HL-60/S4 (cell line): Measurements from ENCODE around the gene CLDN7.

Experiments
- in situ Hi-C: fragments of 300-500 bp; cut with MboI; formaldehyde crosslinking; loops from 2 replicates; pipeline ENCODE4 v1.14.3; 2022; ENCODE audit warnings: low sequenced_read_pairs

The CLDN7 gene, protein sequence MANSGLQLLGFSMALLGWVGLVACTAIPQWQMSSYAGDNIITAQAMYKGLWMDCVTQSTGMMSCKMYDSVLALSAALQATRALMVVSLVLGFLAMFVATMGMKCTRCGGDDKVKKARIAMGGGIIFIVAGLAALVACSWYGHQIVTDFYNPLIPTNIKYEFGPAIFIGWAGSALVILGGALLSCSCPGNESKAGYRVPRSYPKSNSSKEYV

DNA sequence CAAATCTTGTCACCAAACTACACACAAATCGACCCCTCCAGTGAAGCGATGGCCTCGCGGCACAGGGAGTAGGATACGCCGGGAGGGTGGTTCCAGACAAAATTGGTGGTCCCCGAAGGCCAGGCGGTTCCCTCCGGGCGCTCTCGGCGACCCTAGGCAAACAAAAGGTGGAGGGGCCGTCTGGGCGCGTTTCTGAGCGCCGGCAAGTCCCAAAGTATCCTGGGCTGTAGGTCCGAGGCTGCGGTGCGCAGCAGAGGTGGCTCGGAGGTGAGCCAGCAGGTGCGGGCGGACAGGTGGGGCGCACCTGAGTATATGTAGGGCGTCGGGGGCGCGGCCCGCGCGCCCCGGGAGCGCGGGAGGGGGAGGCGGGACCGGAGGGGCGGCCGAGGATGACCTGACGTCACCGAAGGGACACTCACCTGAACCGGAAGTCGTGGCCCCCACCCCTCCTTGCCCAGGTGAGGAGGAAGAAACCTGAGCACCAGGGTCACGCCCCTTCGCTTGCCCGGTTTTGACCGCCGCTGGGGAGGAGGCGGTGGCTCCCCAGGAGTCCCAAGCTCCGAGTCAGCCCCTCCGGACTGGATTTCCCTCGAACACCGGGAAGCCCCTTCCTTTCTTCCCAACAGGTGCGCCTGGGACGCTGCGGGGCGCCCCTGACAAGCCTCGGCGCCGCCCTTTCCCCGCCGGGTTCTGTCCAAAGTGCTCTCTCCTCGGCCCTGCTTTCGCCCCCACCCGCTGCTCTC lies at the start of gene CLDN7:
Gene CLDN7, minus strand, starts transcription at position 287 of the 743 bp plus-strand sequence. CDS start 435 bp downstream, outside the sequence.
- in situ Hi-C loops = no loop called here

DNA sequence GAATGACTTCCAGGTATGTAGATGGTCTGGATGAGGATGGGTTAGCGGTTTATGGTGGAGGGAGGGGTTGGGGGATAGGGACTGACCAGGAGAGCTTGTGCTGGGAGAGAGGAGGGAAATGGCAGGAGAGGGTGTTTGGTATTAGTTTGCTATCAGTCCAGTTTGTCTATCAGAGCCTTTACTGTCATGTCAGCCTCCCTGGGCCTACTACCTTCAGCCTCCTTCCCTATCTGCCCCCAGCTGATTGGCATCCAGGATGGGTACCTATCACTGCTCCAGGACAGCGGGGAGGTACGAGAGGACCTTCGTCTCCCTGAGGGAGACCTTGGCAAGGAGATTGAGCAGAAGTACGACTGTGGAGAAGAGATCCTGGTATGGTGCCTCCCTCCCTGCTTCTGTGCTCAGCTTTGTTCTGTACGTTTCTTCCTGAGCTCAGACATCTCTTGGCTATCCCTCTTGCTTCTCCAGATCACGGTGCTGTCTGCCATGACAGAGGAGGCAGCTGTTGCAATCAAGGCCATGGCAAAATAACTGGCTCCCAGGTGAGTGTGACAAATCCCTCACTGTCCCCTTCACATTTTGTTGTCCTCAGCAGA lies 48.9 kb upstream of the CLDN7 start:
- in situ Hi-C loops = no loop called here

DNA sequence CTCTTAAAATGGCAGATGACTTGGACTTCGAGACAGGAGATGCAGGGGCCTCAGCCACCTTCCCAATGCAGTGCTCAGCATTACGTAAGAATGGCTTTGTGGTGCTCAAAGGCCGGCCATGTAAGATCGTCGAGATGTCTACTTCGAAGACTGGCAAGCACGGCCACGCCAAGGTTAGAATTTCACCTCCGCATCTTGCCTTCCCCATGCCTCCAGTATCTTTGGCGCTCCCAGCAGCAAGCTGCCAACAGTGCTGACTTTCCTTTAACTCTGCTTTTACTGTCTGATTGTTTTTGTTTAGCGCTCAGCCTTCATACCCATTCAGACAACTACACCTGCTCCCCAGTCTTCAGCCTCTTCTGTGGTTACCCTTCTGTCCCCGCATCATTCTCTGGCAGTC lies 47.4 kb upstream of the CLDN7 start:
- in situ Hi-C loops = no loop called here

DNA sequence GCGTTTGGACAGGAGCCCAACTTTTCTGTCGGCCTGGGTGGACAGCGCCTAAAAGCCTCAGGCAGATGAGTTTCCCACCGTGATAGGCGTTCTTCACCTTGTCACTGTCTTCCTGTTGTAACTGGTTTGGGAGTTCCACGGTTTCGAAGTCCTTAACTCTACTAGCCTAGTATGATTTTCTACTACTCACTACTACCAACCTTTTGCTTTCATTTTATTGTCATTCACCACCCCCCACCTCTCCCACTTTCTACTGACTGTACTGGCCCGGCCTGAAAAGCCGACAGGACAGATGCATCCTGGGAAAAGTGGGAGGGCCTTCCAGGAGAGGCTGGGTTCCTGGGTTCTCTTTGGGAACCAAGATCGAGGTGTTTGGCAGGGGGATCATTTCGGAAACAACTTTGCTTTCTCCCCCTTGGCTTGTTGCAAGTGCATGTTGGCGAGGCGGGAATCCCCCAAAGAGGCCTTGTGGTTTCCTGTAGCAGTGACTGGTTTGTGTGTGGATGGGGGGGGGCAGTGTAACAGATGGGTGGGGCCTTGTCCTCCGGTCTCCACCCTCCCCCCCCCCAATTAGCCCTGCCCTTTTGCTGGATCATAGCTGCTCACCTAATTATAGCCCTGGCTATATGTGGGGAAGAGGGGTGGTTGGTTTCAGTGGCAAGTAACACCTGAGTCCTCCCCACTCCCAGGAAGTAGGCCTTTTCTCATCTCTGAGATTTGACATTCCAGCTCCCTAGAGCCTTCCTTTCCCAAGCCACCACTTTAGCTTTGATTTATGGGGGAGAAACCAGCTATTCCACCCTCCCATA lies 46.6 kb upstream of the CLDN7 start:
- in situ Hi-C loops = no loop called here

DNA sequence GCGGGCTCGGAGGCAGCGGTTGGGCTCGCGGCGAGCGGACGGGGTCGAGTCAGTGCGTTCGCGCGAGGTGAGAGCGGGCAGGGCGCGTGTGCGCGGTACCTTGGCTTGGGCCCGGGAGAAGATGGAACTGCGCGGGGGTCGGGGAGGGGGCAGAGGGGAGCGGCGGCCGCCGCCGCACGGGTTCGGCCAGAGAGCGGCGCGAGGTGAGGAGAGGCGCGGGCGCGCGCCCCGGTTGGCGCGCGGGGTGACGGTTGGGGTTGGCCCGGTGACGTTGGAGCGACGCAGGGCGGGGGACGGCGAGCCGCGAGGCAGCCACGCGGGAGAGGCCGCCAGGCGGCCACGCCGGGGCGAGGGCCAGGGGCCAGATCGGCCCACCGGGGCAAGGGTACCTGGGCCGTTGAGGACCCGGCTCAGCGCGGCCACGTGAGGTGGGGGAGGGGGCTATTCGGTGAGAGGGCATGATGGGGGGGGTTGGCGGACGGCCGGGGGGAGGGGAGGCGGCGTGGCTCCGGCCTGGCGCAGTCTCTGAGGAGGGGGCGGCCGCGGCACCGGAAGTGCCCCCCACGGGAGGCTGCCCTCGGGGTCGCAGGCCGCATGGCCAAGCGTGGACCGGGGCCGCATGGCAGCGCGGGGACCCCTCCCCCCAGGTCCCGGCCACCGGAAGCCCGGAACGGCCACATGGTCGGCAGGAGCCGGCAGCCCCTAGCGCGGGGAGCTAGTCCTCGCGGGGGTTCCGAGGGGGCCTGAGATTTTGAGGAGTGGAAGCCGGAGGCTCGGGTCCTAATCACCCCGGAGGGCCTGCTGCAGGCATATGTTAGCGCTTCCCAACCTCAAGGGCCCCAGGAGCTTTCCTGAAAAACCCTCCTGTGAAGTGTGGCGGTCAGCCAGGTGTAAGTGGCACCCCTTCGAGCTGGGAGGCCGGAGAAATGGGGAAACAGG lies 45.7 kb upstream of the CLDN7 start:
- in situ Hi-C loops = no loop called here

DNA sequence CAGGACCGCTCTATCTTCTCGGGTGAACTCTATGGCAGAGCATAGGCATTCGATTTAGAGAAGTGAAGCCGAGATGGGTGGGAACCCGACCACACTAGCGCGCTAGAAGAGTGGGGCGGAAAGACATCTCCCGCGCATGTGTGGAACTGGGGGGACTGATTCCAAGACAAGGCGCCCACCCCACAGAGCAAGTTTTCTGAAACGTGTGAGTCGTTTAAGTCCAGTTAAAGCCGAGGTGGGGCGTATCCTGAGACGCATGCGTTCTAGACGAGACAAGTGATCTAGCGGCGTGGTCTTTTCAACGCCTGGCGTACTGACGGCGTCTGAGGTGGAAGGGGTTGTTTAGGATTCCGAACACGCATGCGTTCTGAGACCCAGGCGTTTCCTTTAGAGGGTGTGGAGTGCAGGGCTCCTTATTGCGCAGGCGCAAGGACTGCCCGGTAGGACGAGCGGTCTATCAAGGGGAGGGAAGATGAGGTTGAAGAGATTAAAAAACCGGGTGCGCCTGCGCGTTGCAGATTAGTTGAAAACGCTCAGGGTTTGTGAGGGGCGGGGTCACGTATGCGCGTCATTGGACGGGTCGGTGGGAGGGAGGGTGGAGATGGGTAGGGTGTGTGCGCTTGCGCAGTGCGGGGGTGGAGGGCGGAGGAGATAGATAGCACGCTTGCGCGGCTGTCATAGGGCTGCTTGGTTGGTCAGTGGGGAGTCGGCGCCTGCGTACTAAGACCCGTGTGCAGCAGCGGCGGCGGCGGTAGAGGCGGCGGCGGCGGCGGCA lies 44.8 kb upstream of the CLDN7 start, which contains the start of gene EIF5A:
Gene EIF5A, plus strand, starts transcription at position 718 of the 775 bp plus-strand sequence. CDS start 2,008 bp downstream, outside the sequence.
- in situ Hi-C loops = no loop called here

DNA sequence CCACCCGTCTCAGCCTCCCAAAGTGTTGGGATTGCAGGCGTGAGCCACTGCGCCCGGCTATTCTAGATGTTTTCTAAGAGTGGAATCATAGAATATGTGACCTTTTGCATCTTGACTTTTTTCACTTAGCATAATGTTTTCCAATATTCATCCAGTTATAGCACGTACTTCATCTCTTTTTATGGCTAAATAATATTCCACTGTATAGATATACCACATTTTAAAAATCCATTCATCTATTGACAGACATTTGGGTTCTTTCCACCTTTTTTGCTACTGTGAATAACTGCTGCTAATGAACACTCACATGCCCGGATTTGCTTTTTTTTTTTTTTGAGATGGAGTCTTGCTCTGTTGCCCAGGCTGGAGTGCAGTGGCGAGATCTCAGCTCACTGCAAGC lies 41.9 kb upstream of the CLDN7 start:
- in situ Hi-C loops = no loop called here

DNA sequence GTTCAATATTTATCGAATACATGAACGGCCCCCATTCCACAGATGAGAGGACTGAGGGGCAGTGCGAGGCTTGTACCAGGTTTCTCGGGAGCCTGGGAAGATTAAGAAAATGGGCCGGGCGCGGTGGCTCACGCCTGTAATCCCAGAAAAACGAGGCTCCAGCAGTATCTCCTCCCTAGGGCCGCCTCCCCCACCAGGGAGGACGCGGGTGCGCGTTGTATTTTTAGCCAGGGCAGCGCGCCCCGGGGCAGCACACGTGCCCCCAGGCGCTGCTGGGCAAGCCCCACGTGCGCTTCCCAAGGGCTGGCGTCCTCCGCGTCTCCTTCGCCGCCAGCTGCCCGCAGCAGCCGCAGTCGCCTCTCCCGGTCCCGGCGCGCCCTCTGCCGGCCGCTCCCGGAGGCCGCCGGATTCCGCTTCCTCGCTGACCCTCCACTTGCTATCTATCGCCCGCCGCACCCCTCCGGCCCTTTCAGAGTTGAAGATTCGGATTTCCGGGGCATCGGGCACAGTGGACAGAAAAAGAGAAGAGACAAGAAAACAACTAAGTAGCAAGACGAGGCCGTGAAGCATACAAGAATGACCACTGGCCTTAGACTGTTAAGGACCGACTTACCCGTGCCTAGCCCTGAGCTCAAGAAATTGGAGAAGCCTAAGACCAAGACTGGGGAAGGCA lies 34.0 kb upstream of the CLDN7 start:
- in situ Hi-C loops = loop anchor here (10.0 kb wide), 1 partner anchor 252 kb away; the partner anchor contains the start of gene SLC16A11

DNA sequence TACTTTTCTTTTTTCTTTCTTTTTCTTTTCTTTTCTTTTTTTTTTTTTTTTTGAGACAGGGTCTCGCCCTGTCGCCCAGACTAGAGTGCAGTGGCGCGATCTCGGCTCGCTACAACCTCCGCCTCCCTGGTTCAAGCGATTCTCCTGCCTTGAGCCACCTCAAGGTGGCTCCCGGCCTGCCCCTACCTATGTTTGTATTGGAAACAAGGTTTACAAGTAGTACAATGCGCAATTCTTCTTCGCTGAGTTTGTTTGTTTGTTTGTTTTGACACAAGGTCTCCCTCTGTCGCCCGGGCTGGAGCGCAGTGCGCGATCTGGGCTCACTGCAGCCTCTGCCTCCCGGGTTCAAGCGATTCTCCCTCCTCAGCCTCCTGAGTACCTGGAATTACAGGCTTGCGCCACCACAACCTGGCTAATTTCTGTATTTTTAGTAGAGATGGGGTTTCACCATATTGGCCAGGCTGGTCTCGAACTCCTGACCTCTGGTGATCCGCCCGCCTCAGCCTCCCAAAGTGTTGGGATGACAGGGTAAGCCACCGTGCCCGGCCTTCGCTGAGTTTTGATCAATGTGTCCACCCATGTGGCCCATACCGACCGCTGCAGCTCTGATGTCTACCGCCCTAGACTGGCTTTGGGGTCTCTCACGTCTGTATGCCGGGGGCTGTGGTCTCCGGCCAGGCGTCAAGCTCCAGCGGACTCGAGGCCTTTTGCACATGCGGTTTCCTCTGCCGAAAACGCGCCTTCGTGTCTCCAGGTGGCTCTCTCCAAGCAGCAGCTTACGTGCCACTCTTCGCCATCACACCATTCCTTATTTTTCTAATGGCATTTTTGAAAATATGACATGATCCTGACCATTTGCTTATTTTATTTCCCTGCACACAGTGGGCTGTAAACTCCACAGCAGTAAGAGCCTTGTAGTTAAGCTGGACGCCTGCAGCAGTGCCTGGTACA lies 33.2 kb upstream of the CLDN7 start:
- in situ Hi-C loops = loop anchor here (10.0 kb wide), 1 partner anchor 251 kb away; the partner anchor contains the start of gene SLC16A11

DNA sequence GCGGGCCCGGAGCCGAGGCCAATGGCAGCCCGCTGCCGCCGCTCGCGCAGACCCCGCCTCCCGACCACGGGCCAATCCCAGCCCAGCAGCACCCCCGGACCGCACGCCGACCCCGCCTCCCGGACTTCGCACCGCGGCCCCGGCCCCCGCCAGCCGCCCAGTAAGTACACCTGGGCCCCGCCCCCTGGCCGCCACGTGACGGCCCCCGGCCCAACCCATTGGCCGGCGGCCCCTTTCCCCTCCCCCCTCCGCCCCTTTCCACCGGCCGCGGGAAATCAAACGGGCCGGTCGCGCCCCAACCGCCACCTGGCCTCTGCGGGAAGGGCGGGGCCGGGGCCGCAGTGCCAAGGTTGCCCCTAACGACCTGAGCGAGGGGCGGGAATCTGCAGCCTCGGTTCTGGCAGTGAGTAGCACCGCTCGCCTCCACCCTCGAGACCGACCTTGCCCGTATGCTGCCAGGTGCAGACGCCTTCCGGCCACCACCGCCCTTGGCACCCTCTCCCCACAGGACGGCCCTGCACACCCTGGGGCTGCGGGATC lies 32.4 kb upstream of the CLDN7 start, which contains the start of gene YBX2:
Gene YBX2, minus strand, starts transcription at position 26 of the 540 bp plus-strand sequence. CDS start 139 bp downstream, outside the sequence.
- in situ Hi-C loops = loop anchor here (10.0 kb wide), 1 partner anchor 250 kb away; the partner anchor contains the start of gene SLC16A11

DNA sequence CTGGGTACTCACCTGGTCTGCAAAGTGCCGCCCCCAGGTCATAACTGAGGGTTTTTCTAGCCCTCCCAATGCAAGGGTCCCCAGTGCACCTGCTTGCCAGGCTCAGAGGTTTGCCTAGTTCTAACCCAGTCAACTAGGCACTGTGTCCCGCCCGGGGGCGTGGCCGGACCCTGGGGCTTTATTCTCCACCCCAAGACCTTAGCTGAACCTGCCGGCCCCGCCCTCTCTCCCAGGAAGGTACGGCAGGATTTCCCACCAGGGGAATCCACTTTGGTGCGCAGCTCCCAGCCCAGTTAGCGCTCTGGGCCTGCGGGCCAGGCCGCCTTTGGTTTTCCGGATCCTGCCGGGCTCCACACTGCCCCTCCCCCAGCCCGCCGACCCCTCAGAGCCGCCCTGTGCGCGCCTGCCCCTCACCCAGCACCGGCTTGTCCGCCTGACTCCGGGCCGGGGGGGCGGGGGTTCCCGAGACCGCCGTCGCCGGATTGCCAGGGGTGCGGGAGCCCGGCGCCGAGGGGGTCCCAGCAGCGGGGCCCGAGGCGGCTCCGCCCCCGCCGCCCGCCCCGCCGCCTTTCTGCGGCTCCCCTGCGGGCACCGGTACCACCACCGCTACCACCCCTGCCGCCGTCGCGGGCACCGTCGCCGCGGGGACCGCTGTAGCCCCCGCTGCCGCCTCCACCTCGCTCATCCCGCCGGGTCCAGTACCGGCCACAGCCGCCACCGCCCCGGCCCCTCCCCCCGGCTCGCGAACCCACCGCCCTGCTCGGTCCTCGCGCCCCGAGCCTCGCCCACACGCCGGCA lies 31.7 kb upstream of the CLDN7 start:
- in situ Hi-C loops = loop anchor here (10.0 kb wide), 1 partner anchor 249 kb away; the partner anchor contains the start of gene SLC16A11

DNA sequence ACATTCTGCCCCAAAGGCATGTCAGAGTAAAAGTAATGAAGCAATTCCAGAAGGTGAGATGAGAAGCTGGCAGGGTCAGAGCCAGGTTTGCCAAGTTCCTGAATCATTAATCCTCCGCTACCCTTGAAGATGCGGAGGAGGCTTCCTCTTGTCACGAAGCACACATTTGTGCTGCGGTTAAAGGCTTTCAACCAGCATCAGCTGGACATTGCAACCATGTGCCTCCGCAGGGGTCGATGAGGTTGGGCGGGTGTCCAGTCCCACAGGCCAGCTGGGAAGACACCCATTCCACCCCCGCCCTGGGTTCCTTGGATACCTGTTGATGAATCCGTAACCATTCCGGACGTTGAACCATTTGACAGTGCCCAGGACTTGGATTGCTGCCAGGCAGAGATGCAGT lies 30.9 kb upstream of the CLDN7 start:
- in situ Hi-C loops = loop anchor here (10.0 kb wide), 1 partner anchor 248 kb away; the partner anchor contains the start of gene SLC16A11

DNA sequence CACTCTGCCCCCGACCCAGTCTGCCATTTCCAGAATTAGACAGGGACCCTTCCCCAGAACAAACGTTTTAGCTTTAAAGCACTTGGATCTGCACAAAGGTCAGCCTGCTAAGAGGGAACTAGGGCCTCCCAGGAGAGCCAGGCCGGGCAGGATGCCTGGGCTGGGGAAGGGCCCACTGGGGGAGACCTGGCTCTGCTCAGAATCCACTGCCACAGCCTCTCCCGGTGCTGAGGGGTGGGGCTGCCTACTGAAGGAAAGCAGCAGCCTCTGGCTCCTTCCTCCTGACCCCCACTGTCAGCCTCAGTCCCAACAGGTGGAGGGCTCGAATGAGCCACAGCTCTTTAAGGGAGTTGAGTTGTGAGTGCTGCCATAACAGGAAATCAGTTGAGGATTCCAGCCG lies 30.5 kb upstream of the CLDN7 start:
- in situ Hi-C loops = loop anchor here (10.0 kb wide), 1 partner anchor 248 kb away; the partner anchor contains the start of gene SLC16A11

DNA sequence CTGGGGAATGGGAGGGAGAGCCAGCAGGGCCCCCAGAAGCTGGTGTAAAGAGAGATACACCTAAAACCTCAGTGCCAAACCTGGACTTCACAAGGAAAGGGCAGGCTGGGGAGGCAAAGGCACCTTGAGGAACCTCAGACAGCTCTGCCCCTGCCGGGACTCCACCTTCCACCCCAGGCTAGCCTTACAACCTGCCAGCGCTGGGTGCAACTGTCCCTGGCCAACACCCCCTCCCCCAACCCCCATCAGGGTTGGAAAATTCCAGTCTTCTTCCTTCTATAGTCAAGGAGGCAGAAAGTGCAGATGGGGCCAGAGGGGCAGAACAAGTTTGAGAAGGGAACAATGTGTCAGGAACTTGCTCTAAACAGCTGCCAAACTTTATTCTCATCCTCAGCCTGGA lies 29.9 kb upstream of the CLDN7 start:
- in situ Hi-C loops = loop anchor here (10.0 kb wide), 1 partner anchor 247 kb away; the partner anchor contains the start of gene SLC16A11

DNA sequence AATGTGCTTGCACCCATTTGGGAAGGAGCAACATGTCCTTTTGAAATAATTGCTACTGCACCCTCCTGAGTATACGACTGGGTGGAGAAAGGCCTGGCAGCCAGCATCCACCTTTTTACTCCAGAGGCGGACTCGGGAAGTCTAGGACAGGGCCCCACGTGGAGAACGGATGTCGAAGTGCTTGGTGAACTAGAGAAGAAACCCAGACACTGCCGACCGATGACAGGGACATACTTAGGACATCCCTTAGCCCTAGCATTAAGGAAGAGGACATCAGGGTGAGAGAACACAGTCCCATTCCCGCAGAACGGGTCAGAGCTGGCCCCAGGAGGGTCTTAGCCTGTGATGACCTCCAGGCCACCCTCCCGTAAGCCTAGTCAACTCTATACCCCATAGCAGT lies 28.4 kb upstream of the CLDN7 start:
- in situ Hi-C loops = loop anchor here (10.0 kb wide), 1 partner anchor 246 kb away; the partner anchor contains the start of gene SLC16A11

DNA sequence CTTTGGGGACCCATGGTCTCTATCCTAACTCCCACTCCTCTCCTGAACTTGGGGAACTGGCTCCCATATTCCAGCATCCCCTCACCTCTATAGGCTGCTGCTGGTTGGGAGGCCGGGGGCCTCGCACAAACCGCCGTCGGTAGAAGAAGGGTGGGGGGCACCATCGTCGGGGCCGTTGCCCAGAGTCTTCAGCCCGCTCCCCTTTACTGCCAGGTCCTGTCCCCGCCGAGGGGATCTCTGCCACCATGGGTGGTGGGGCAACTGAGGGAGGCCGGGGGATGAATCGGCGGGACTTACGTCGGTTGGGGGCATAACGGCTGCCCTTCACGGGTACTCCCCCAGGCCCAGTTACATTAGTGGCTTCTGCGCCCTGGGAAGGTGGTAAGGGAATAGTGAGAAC lies 27.9 kb upstream of the CLDN7 start:
- in situ Hi-C loops = loop anchor here (10.0 kb wide), 1 partner anchor 245 kb away; the partner anchor contains the start of gene SLC16A11
